ENCODE data around the gene CNTRL. TPM values are rescaled to one million over a fixed set of nuclear protein-coding genes. Genes with fewer than 3 reads are reported as not detected.
A peak's percentile ranks its signal among the peaks of the same experiment; 100 is the strongest.

Gene CNTRL
- total and polyA plus RNA-seq, 10 donors, result 15.8 to 63.0 (median 48.9) TPM

- no peaks in the 10 kb centered on the region for H3K9me3 ChIP-seq
- intact Hi-C loops (cut with DNase I; ENCODE audit: low total_unique reads), result no loop called here
- no peaks in the 10 kb centered on the region for H3K36me3 ChIP-seq
- H3K4me1 ChIP-seq, result peaks cover 0 to 21% (median 7%) of the 10 kb centered on the region in 6 donors
- no peak for TF ChIP-seq POLR2A (IDR thresholded peaks at IDR 0.05)
- peak in 8 of 11 experiments; percentile 24 to 69 (median 62) for TF ChIP-seq CTCF (IDR thresholded peaks at IDR 0.05 in 8 of 11, conservative IDR thresholded peaks at IDR 0.05 in 3 of 11)
- no peaks in the 10 kb centered on the region for H3K27me3 ChIP-seq (replicated peaks in 1 of 7)
- WGBS, 5 donors, result 58 to 69% (median 63%) methylated on average over 12 of the region's 12 CpGs
- no peak overlapping the region for H3K4me3 ChIP-seq
- no peak for DNase-seq
- H3K27ac ChIP-seq, result no peak overlapping the region
These were observed 147.9 kb downstream of the CNTRL start for GRCh38 chr9:121222524-121223171.

- intact Hi-C loops (cut with DNase I; ENCODE audit: low total_unique reads), result no loop called here
- WGBS, 5 donors, result 89 to 92% (median 92%) methylated on average over 5 of the region's 5 CpGs
- Histone ChIP-seq H3K9me3 (no peaks in the 10 kb centered on the region), H3K27me3 (replicated peaks in 1 of 7) (no peaks in the 10 kb centered on the region), H3K36me3 (no peaks in the 10 kb centered on the region), H3K4me3 (no peak overlapping the region), H3K4me1 (peaks cover 0 to 21% (median 7%) of the 10 kb centered on the region in 6 donors), H3K27ac (no peak overlapping the region)
- DNase-seq, result no peak
- no peak for TF ChIP-seq POLR2A (IDR thresholded peaks at IDR 0.05)
- no peak for TF ChIP-seq POLR2AphosphoS5 (IDR thresholded peaks at IDR 0.05)
- no peak for TF ChIP-seq CTCF (IDR thresholded peaks at IDR 0.05 in 8 of 11, conservative IDR thresholded peaks at IDR 0.05 in 3 of 11)
These were observed 150.5 kb downstream of the CNTRL start for GRCh38 chr9:121225240-121225639.

- no peak for DNase-seq
- intact Hi-C loops (cut with DNase I; ENCODE audit: low total_unique reads), result no loop called here
- TF ChIP-seq CTCF (IDR thresholded peaks at IDR 0.05 in 8 of 11, conservative IDR thresholded peaks at IDR 0.05 in 3 of 11) (no peak), POLR2AphosphoS5 (IDR thresholded peaks at IDR 0.05) (no peak), POLR2A (IDR thresholded peaks at IDR 0.05) (no peak)
- Histone ChIP-seq H3K9me3 (no peaks in the 10 kb centered on the region), H3K27ac (no peak overlapping the region), H3K27me3 (replicated peaks in 1 of 7) (no peaks in the 10 kb centered on the region), H3K36me3 (peaks cover 0 to 5% (median 0%) of the 10 kb centered on the region in 6 donors), H3K4me1 (peaks cover 0 to 15% (median 5%) of the 10 kb centered on the region in 6 donors), H3K4me3 (no peak overlapping the region)
- WGBS, 5 donors, result 83 to 91% (median 88%) methylated on average over 2 of the region's 2 CpGs
These were observed 151.4 kb downstream of the CNTRL start for GRCh38 chr9:121226175-121226574.

Small RNA genes within 50 kb of the gene (small RNA-seq; reads per million reads assigned to genes)
- 0 reads per million in 4 donors for gene RN7SL181P

Other genes with a start within 250 kb of the CNTRL start
- gene PSMD5, start 232.0 kb upstream of the CNTRL start, total RNA-seq, result 10 to 100 TPM; 26.1 to 41.4 (median 34.8) TPM
- 10 to 100 TPM in 2 of 3 donors, 1 to 10 TPM in 1; 8.9 to 14.0 (median 11.3) TPM for gene PSMD5, start 232.0 kb upstream of the CNTRL start, polyA plus RNA-seq
- gene PHF19, start 197.8 kb upstream of the CNTRL start, total RNA-seq, result 10 to 100 TPM; 33.4 to 53.0 (median 40.5) TPM
- gene PHF19, start 197.8 kb upstream of the CNTRL start, polyA plus RNA-seq, result 10 to 100 TPM; 12.6 to 29.4 (median 27.7) TPM
- 10 to 100 TPM; 11.9 to 29.2 (median 22.4) TPM for gene TRAF1, start 148.2 kb upstream of the CNTRL start, total RNA-seq
- 10 to 100 TPM in 2 of 3 donors, 1 to 10 TPM in 1; 8.6 to 13.0 (median 10.2) TPM for gene TRAF1, start 148.2 kb upstream of the CNTRL start, polyA plus RNA-seq
- 10 to 100 TPM in 1 of 7 donors, 1 to 10 TPM in 6; 2.4 to 10.4 (median 4.3) TPM for gene C5, start 24.7 kb upstream of the CNTRL start, total RNA-seq
- 1 to 10 TPM; 1.2 to 1.5 (median 1.3) TPM for gene C5, start 24.7 kb upstream of the CNTRL start, polyA plus RNA-seq
- 10 to 100 TPM; 46.9 to 75.2 (median 57.3) TPM for gene RAB14, start 126.9 kb downstream of the CNTRL start, total RNA-seq
- 10 to 100 TPM; 20.4 to 32.2 (median 23.6) TPM for gene RAB14, start 126.9 kb downstream of the CNTRL start, polyA plus RNA-seq
- gene GSN, start 193.2 kb downstream of the CNTRL start, total RNA-seq, result 100 to 1,000 TPM; 165 to 432 (median 263) TPM
- gene GSN, start 193.2 kb downstream of the CNTRL start, polyA plus RNA-seq, result 100 to 1,000 TPM; 115 to 252 (median 122) TPM